HG03045 (cell line): Measurements from ENCODE around the gene INMT.

Experiments used
- ATAC-seq: cut with Tn5 transposase; IDR thresholded peaks from one replicate; pipeline ENCODE4 v1.9.1; 2021; ENCODE audit warnings: mild to moderate bottlenecking, moderate library complexity; ENCODE audit not compliant: unreplicated experiment

The INMT gene

DNA sequence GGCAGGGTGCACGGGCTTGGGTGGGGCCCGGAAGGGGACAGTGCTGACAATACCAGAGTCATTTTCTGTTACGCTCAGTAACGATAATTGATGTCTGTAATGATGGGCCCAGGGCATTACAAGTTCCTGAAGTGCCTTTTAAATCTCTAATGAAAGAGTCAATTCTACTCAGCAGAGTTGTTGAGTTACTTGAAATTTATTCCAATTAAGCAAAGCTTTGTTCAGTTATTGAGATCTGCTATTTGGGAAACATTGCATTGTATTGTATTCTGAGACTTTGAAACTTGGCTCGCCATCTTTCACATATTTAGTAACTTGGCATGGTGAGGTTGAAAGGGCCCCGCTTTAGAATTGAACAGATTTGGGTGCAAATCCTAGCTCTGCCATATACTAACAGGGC is 54.0 kb downstream of the INMT start:
- ATAC-seq = no peak
